HG03139 (cell line): ENCODE measurements around the gene CLSTN2.

ENCODE experiments used
- ATAC-seq: cut with Tn5 transposase; IDR thresholded peaks from one replicate; pipeline ENCODE4 v1.9.1; 2021; ENCODE audit not compliant: unreplicated experiment

Gene CLSTN2

GRCh38 chr3:140177943-140178342 lies 243.0 kb downstream of the CLSTN2 start:
- no peak for ATAC-seq

DNA sequence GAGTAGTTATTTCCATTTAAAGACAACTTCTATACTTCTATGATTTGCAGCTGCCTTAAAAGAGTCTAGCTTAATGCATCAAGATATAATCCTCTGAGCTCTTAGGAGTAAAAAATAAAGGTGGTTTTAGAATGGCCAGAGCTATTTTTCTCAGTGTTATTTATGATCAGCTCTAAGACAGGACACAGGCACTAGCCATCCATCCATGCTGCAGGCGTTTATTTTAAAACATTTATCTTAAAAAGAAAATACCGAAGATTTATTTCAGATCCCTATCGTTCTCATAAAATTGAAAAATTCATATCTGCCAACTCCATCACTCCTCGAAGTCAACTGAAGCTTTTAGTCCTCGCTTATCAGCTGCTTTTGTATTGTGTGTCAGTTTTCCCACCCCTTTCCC lies 243.5 kb downstream of the CLSTN2 start:
- ATAC-seq, result no peak

GRCh38 chr3:140180603-140181002 lies 245.6 kb downstream of the CLSTN2 start:
- no peak for ATAC-seq

- ATAC-seq, result no peak
These were observed 250.4 kb downstream of the CLSTN2 start for GRCh38 chr3:140185375-140185774.

DNA sequence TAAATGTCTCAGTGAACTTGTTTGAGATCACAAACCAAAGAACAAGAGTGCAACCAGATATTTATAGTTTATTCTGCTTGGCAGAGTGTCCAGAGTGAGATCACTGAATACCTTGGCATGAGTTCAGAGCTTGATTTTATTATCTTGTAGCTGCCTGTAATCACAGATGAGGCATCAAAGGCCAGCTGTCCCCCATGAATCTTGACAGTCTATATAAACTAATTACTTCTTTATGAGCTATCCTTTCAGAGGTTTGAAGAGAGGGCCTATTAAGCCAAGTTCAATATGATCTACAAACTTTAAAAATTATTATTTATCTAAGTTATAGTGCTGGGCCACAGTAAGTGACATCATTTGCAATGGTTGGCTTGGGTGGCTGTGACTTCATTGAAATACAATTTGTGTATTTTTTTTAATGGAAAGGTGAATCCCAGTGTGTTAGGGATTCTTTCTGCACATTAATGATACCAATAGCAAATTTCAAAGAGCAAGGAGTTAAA lies 251.5 kb downstream of the CLSTN2 start:
- no peak for ATAC-seq

DNA sequence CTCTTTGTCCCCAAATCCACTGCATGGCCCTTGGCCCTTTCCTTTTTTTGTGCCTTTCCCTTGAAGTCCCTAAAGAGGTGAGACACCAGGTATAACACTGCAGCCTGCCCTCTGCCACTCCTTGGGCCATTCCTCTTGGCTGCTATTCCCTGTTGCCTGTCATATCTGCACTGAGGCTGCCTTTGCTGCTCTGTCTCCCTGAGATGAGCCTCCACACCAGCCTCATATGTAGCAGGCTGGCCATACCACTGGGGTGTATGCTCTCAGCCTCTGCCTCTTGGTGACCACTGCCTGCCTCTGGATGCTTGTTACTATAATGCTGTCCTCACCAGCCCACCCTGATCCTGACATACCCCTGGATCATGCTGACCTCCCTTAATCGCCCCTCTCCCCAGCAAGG lies 252.0 kb downstream of the CLSTN2 start:
- ATAC-seq, result no peak

DNA sequence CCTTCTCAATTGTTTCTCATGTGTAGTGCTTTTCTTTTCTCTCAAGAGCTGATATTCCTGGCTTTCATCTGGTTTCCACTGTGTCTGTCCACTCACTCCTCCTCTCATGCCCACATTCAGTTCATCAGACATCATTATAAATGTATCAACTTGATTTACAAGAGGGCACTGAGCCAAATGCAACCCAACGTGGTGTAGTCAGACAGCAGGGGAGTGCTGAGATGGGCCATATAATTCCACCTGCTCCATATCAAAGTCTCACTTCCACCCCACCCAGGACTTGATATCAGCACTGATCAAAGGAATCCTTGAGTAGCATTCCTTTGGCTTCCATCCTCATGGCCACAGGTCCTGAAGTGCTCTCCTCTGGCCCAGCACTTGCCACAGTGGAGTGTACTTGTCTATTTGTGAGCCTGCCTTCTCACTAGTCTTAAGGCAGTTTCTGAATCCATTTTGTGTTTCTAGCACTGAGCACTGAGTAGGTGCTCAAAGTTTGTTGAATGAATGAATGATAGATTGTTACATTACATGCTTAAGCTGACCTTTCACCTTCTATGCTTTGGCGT lies 252.8 kb downstream of the CLSTN2 start:
- ATAC-seq, result no peak

- no peak for ATAC-seq
These were observed 253.3 kb downstream of the CLSTN2 start for GRCh38 chr3:140188285-140188684.

GRCh38 chr3:140189267-140189666 lies 254.3 kb downstream of the CLSTN2 start:
- ATAC-seq, result no peak

GRCh38 chr3:140189976-140190375 lies 255.0 kb downstream of the CLSTN2 start:
- ATAC-seq, result no peak

GRCh38 chr3:140196970-140197369 lies 262.0 kb downstream of the CLSTN2 start:
- no peak for ATAC-seq

- ATAC-seq, result no peak
These were observed 263.3 kb downstream of the CLSTN2 start for GRCh38 chr3:140198242-140198641.

GRCh38 chr3:140199008-140199407 lies 264.0 kb downstream of the CLSTN2 start:
- ATAC-seq, result no peak

DNA sequence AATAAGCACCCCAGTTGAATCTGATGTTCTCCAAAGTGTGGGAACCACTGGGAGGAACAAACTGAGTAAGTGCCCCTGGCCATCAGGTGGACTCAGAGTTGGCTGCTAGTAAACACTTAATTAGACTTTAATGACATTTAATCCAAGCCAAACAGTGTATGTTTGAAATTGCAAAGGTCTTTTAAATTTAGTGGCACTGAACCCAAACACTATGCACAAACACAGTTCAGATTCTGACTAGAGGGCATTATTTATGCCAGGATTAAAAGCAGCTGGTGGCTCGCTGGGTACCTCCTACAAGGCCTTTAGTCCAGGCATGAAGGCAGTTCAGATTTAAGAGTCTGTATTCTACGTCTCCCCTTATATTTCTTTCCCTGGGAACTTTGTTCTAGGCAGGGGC lies 264.8 kb downstream of the CLSTN2 start:
- no peak for ATAC-seq

DNA sequence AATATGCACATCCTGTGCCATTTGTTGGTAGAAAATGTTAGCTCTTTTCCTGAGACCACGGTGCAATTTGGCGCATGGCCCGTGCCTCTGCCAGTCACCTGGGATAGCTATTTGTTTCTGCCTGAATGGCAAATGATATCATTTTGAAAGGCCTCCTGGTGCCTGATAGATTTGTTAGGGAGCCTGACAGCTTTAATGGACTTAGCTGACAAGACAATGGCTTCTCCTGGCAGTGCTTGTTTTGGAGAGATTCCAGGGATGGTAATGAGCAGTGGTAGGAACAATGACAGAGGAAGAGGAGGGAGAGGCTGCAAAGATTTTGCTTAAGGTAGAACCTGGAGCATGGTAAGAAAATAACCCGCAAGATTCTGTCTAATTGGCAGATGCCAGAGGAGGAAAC lies 268.5 kb downstream of the CLSTN2 start:
- ATAC-seq, result no peak

DNA sequence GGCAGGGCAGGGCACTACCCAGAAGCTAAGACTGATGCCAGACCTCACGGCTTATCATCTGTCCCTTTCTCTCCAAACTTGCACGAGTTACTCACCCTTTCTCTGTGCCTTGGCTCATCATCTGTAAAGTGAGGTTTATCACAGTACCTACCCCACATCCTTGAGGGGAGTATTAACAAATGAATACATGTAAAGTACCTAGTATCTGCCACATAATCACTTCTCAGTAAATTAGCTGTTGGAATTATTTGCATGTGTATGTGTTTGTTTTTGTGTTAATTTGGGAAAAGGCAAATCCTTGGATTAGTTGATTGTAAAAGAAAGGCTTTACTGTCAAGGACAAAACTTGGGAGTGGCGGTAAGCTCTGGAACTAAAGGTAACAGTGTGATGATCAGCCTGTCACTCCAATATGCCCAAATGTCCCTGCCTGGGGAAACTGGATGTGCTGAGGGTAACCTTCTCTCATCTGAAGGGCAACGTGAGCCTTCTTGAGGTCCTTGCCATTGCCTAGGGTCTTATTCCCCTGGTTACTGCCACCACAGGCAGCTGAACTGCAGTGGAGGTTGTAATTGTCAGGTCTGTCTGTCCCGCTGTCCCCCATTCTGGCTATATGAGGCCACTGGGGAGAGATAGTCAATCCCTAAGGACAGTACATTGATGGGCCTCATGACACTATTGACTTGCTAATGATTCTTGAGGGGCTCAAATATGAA lies 269.4 kb downstream of the CLSTN2 start:
- no peak for ATAC-seq

- ATAC-seq, result no peak
These were observed 270.6 kb downstream of the CLSTN2 start for GRCh38 chr3:140205598-140205997.

- no peak for ATAC-seq
These were observed 271.4 kb downstream of the CLSTN2 start for GRCh38 chr3:140206196-140207040.

DNA sequence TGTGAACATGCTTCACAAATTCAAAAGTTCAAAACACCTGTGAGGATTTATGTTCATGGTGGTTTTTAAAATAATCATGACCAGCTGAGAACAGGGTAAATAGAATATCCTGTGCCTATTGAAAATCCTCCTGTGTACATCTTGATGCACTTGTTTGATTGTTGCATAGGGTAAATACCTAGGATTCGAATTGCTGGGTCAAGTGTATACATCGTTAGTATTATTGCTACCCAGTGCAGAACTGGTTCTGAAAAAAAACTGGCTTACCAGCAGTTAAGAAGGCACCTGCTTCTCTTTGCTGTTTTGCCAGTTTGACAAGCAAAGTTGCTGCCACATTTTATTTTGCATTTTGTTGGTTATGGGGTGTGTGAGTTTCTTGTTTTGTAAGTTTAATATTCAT lies 272.6 kb downstream of the CLSTN2 start:
- no peak for ATAC-seq

GRCh38 chr3:140216249-140216648 lies 281.3 kb downstream of the CLSTN2 start:
- ATAC-seq, result no peak

DNA sequence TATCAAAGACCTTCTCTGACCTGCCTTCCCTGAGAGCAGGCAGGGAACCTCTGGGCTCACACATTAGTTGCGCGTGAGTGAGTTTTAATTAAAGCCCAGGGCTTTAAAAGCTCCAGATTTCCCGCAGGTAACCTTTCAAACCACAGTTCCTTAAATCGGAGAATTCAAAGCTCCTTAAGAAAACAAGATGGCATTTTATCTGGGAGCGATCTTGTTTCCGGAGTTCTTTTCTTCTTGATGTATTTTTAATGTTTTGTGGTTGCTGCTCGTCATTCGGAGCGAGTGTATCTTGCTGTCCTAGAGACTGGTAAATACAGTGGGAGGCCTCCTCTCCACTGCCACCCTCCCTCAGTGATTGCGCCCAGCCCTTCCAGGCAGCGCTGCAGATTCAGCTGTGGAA lies 284.3 kb downstream of the CLSTN2 start:
- no peak for ATAC-seq

DNA sequence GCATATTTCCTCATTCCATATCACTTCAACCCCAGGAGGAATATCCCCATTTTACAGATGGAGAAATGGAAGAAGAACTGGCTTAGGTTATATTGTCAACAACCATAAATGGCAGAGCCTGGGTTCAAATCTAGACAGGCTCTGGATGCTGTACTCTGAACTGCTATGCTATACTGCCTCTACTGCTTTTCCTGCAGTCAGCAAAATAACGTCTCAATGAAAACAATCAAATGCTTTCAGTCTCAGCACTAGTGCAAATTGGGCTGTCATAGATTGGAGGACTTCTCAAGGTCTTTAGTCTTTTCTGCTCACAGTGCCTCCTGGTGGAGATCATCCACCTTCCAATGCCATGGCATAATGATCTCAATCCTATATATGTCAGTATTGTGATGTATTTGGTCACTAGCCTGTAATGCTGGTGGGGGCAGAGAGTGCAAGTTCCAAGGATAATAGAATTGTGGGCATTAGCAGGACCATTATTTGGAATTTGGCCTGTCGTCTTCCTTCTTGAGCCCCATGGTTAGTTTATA lies 285.0 kb downstream of the CLSTN2 start:
- ATAC-seq, result no peak
